ENCODE results near the gene MVK.

- TF ChIP-seq, protein P1, sequence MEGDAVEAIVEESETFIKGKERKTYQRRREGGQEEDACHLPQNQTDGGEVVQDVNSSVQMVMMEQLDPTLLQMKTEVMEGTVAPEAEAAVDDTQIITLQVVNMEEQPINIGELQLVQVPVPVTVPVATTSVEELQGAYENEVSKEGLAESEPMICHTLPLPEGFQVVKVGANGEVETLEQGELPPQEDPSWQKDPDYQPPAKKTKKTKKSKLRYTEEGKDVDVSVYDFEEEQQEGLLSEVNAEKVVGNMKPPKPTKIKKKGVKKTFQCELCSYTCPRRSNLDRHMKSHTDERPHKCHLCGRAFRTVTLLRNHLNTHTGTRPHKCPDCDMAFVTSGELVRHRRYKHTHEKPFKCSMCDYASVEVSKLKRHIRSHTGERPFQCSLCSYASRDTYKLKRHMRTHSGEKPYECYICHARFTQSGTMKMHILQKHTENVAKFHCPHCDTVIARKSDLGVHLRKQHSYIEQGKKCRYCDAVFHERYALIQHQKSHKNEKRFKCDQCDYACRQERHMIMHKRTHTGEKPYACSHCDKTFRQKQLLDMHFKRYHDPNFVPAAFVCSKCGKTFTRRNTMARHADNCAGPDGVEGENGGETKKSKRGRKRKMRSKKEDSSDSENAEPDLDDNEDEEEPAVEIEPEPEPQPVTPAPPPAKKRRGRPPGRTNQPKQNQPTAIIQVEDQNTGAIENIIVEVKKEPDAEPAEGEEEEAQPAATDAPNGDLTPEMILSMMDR (IDR thresholded peaks at IDR 0.05) = no peak
- no peak for TF ChIP-seq POLR2A (IDR thresholded peaks at IDR 0.05)
Observed at GRCh38 chr12:109525279-109525585, 48.4 kb upstream of the MVK start.

Data from right lobe of liver (tissue), 4 donors.